ENCODE data around the gene SEC14L5. TPM values are rescaled to one million over a fixed set of nuclear protein-coding genes. Genes with fewer than 3 reads are reported as not detected.

The SEC14L5 gene
- polyA plus RNA-seq, 5 donors = 0.29 to 0.38 (median 0.31) TPM

GRCh38 chr16:5011637-5012036 is 53.5 kb downstream of the SEC14L5 start:
- DNase-seq = no peak

GRCh38 chr16:5012887-5013286 is 54.8 kb downstream of the SEC14L5 start:
- no peak for DNase-seq

DNA sequence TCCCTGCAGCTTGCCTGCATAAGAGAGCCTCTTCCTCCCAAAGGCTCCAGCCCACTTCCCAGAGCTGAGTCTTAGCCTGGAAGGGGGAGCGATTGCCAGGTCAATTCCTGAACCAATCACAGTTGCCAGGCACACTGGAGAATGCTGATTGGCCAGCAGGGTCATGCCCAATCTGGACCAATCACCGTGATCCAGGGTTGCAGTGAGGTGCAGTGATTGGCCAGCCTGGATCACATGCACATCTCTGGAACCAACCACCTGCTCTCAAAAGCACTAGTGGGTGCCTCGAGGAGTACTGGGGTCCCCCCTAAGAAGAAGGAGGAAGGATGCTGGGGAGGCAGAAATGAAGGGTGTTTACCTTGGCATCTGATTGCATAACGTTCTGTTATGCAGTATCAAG is 57.2 kb downstream of the SEC14L5 start:
- no peak for DNase-seq

DNA sequence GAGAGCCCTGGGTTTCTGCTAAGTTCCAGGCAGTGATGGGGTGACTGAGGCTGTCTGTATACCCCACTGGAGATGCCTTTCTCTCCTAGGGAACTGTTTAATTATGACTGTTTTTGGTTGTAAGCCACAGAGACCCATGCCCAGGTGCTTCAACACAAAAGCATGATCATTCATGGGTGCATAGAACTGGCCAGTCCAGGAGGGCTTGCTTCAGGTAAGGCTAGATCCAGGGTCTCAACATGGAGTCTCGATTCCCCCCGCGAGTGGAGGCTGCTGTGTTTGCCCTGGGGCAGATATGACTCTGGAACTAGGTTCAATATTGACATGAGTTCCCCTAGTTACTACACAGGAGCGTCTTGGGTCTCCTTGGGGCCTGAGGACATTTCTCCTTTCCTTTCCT is 57.8 kb downstream of the SEC14L5 start:
- DNase-seq = no peak

GRCh38 chr16:5016967-5017677 is 59.0 kb downstream of the SEC14L5 start:
- DNase-seq = no peak

- no peak for DNase-seq
These were observed 59.5 kb downstream of the SEC14L5 start for GRCh38 chr16:5017678-5017969.

DNA sequence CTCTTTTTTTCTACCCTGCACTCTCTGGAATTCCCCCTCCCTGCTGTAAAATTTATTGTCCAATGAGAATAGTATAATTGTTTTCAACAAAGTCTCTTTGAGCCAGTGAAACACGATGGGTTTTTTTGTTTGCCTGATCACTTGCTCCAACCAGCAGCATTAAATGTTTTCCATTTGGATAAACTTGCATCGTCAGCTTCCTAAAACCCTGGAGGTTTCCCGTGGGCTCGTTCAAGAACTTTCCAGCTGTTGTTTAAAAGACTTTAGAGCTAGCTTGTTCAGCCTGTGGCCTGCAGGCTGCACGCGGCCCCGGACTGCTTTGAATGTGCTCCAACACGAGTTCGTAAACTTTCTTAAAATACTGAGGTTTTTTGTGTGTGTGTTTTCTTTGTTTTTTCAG is 60.7 kb downstream of the SEC14L5 start:
- DNase-seq = no peak

DNA sequence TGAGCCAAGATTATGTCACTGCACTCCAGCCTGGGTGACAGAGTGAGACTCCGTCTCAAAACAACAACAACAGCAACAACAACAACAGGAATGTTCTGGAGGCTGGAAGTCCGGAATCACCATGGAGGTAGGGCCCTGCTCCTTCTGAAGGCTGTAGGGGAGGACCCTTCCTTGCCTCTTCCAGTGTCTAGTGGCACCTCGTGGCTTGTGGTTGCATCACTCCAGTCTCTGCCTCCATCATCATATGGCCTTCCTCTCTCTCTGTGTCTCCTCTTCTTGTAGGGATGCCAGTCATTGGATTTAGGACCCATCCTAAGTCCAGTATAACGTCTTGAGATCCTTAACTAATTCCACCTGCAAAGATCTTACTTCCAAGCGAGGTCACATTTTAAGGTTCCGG is 61.6 kb downstream of the SEC14L5 start:
- DNase-seq = no peak

DNA sequence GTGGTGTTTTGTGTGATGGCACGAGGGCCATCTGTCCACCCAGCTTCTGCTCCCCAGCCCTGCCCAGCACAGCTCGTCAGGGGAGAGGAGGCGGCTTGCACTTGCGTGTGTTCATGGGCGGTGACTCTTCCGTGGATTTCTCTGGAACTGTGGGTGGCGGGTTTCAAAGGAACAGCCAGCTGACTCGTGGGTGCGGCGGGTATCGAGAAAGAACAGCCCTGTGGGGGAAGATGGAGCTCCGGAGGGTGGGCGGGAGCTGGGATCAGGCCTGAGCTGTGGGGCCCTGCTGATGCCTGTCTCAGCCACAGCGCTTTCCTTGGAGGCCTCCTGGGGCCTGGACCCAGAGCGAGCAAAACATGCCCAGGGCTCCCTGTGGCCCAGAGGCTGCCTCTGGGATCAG is 62.4 kb downstream of the SEC14L5 start:
- DNase-seq = no peak

DNA sequence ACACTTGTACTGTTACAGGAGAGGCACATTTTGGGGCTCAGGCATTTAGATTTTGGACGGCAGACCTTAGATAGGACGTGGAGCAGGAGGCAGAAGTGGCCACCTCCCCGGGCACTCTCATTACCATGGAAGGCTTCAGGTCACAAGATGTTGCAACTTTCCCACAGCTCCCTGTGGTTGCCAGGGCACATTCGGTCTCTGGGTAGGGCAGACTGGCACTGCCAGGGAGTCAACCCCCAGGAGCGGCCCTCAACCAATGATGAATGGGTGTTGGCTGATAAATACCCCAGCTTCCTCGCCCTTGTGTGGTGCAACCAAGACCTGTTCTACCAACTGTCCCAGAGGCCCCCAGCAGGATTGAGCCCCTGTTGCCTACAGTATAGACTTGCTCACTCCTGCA is 64.4 kb downstream of the SEC14L5 start:
- no peak for DNase-seq

DNA sequence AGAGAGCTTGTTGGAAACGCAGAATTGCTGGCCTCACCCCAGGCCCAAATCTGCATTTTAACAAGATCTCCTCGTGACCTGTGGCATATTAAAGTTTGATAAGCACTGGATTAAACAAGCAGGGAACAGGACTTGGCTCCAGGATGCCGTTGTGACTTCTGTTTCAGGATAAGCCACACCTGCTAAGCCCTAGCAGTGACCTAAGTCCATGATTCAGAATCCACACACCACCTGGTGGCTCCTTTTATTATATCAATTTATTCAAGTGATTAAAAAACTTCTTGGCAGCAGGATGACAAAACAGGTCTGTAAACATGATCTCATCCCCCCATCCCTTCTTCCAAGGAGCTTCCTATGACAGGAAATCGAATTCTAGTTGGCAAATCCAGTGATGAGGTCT is 66.5 kb downstream of the SEC14L5 start:
- DNase-seq = no peak

DNA sequence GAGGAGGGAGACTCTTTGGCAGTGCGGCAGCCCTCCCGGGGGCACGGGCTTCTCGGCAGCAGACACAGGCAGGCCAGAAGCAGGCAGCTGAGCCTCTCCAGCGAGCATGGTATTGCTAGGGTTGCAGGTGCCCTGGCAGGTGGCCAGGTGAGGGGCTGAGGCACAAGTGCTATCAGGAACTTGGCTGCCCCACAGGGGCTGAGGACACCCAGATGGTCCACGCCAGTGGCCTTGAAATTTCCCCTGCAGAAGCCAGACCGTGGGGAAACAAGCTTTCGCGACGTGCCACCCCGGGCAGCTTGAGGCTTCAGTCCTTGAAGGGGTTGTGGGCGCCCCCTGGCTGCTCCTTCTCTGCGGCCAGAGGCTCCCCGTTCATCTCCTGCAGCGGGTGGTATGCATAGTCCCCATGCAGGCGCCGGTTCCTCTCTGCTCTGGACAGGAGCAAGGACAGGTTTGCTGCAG is 67.1 kb downstream of the SEC14L5 start:
- no peak for DNase-seq

DNA sequence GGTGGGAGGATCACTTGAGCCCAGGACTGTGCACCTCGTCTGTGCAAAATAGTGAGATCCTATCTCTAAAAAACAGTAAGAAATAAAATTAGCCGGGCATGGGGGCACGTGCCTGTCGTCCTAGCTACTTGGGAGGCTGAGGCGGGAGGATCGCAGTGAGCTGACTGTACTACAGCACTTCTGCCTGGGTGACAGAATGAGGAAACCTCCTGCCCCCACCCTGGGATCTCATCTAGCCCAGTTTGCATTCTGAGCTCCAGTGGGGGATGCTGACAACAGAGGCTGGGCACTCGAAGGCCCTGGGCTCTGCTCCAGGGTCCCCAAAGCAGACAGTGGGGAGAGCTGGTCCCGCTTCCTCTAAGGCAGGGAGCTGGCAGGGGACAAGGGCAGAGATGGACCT is 68.5 kb downstream of the SEC14L5 start:
- DNase-seq = no peak

DNA sequence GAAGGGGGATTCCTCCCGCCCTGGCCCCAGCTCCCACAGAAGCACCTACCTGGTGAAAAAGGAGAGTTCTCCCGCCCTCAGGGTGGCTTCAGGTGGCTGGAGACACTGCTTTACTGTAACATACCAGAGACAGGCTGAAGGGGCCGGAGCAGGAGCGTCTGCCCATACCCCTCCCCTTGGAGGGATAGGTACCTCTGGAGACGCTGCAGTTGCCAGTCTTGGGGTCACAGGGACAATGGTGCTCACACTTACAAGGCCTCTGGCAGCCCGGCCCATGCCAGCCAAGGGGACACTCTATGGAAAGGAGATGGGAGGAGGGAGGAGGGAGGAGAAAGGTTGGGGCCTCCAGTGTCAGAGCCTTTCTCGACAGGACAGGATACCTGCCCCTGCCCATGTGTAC is 69.0 kb downstream of the SEC14L5 start:
- no peak for DNase-seq

- no peak for DNase-seq
These were observed 69.6 kb downstream of the SEC14L5 start for GRCh38 chr16:5027575-5028235.

GRCh38 chr16:5028950-5029475 is 70.9 kb downstream of the SEC14L5 start:
- no peak for DNase-seq

DNA sequence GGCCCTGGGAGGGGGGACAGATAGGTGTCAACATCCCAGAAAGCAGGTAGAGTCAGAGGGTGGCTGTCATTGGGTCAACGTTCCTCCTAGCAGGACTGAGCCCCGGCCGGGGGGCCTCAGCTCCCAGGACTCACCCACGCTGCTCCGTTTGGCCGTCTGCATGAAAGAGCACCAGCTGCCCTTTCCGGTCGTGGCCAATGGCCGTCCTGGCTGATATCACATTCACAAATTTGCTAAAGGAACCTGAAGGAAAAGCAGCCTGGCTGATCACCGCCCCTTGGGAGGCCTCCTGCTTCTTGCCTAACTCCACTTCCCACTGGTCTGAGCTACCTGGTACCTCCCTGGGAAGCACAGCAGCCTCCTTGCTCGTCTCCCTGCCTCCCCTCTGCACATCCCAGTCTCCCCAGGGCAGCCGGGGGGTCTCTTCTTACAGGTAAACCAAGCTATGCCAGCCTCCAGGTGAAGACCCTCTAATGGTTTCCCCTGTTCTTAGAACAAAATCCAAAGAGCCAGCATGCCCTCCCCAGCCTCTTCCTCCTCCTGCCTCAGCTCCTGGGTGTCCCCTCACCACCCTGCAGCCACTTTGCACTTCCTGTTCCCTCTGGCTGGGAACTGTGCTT is 72.2 kb downstream of the SEC14L5 start:
- DNase-seq = no peak

- DNase-seq = no peak
These were observed 73.5 kb downstream of the SEC14L5 start for GRCh38 chr16:5031601-5032000.

DNA sequence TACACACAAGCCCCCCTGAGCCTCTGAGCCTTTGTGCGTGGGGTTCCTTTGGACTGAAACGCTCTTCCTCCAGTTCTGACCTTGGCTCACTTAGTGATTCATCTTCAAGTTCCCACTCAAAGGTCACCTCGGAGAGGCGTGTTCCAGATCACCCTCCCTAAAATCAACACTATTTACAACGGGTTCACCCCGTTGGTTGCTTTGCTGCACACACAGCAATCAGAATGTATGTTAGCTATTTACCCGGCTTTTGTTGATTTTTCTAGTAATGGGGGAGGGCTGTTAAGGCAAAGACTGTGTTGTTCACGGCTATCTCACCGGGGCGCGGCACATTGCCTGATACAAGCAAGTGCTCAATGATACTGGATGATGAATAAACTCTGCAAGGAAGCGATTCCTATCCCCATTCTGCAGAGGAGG is 74.6 kb downstream of the SEC14L5 start:
- DNase-seq = no peak

DNA sequence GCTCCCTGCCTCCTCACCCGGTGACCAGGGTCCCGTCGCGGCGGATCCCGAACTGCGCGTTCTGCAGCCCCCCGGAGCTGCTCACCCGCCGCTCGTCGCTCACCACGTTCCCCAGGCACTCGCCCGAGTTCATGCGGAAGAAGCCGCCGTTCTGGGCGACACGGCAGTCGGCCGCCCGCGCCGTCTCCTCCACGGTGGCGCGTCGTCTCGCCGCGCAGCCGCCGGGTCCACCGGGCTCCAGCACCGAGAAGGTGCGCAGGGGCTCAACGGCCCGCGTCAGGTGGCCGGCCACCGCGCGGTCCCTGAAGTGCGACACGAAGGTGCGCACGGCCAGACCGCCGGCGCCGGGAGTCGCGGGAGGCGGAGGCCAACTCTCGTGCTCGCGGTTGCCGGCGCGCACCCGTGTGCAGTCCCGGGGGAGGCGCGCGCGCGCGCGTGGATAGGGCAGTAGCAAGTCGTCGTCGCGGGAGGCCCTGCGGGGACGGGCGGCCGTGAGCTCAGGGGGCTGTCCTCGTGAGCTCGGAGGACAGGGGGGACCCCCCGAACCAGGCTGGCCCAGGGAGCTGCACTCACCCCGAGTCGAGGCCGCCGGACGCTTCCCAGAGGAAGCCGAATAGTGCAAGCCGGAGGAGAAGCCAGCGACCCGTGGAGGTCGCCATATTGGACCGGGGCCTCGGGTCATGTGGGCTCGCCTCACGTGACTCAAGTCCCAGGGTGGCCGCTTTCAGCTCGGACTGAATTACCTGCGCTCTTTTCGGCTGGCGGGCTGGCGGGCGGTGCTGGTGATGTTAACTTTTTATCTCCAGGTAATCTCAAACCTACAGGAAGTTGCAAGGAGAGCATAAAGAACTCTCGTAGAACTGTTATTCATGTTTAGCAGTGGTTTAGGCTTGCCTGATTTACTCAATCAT is 75.4 kb downstream of the SEC14L5 start, which contains the start of gene NAGPA:
Gene NAGPA (minus strand): TSS at position 680 of the 911 bp plus-strand sequence. CDS start 21 bp downstream, at position 659.
- peak; percentile 83 to 86 for DNase-seq

GRCh38 chr16:5034167-5034523 is 76.0 kb downstream of the SEC14L5 start:
- DNase-seq = no peak

DNA sequence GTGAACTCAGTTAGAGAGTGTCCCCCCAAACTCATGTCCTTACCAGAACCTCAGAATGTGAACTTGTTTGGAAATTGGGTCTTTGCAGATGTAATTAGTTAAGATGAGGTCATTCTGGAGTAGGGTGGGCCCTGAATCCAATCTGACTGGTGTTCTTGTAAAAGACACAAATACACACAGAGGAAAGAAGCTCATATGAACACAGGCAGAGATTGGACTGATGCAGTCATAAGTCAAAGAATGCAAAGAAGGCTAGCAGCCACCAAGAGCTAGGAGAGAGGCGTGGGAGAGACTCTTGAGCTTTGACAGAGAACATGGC is 77.7 kb downstream of the SEC14L5 start:
- DNase-seq = no peak

All from right lung (tissue), 5 donors.